H9 (cell line): ENCODE data around the gene HMCN1. TPM values are rescaled to one million over a fixed set of nuclear protein-coding genes. Genes with fewer than 3 reads are reported as not detected.

ENCODE experiments used
- DNase-seq: peaks from one replicate; pipeline ENCODE4 v3.0.0-alpha.2; 2017
- H2AFZ ChIP-seq: one replicate; pipeline ENCODE4 v1.6.1; 2013; ENCODE audit warnings: mild to moderate bottlenecking, low read length, control low read depth, moderate library complexity
- H2AK5ac ChIP-seq: 2 replicates; pipeline ENCODE4 v1.6.1; 2013; ENCODE audit warnings: low read length, control low read depth, mixed read lengths; ENCODE audit not compliant: insufficient read length
- H2BK120ac ChIP-seq: one replicate; pipeline ENCODE4 v1.6.1; 2013; ENCODE audit warnings: low read depth, mild to moderate bottlenecking, low read length, control low read depth, inconsistent platforms; ENCODE audit not compliant: poor library complexity, severe bottlenecking
- H2BK12ac ChIP-seq: 2 replicates; pipeline ENCODE4 v1.6.1; 2013; ENCODE audit warnings: low read length, control low read depth, mixed read lengths, low read depth; ENCODE audit not compliant: insufficient read length
- H2BK15ac ChIP-seq: 2 replicates; pipeline ENCODE4 v1.6.1; 2013; ENCODE audit warnings: low read depth, low read length, control low read depth
- H2BK20ac ChIP-seq: one replicate; pipeline ENCODE4 v1.6.1; 2013; ENCODE audit warnings: low read depth, mild to moderate bottlenecking, low read length, control low read depth, inconsistent platforms; ENCODE audit not compliant: poor library complexity, severe bottlenecking
- H2BK5ac ChIP-seq: 2 replicates; pipeline ENCODE4 v1.6.1; 2013; ENCODE audit warnings: low read length, control low read depth, mixed read lengths; ENCODE audit not compliant: insufficient read length
- H3K14ac ChIP-seq: 2 replicates; pipeline ENCODE4 v1.6.1; 2013; ENCODE audit warnings: low read length, control low read depth; ENCODE audit not compliant: insufficient read depth
- H3K18ac ChIP-seq: 2 replicates; pipeline ENCODE4 v1.6.1; 2013; ENCODE audit warnings: low read depth, mild to moderate bottlenecking, mixed read lengths, low read length, control low read depth; ENCODE audit not compliant: insufficient read length
- H3K23ac ChIP-seq: 2 replicates; pipeline ENCODE4 v1.6.1; 2013; ENCODE audit warnings: low read length, control low read depth, mixed read lengths, low read depth; ENCODE audit not compliant: insufficient read length
- H3K23me2 ChIP-seq: 2 replicates; pipeline ENCODE4 v1.6.1; 2013; ENCODE audit warnings: low read depth, mild to moderate bottlenecking, mixed read lengths, low read length, control low read depth; ENCODE audit not compliant: insufficient read length, poor library complexity, severe bottlenecking
- H3K27ac ChIP-seq: 2 replicates; pipeline ENCODE4 v1.5.1; 2013; ENCODE audit warnings: low read length, control low read depth, mixed read lengths, low read depth; ENCODE audit not compliant: insufficient read length
- H3K27me3 ChIP-seq: 2 replicates; pipeline ENCODE4 v1.6.1; 2013; ENCODE audit warnings: low read length, control low read depth, inconsistent platforms; ENCODE audit not compliant: insufficient read depth
- H3K4ac ChIP-seq: 2 replicates; pipeline ENCODE4 v1.6.1; 2013; ENCODE audit warnings: low read depth, mild to moderate bottlenecking, control low read depth, inconsistent platforms, low read length, moderate library complexity
- H3K4me1 ChIP-seq: 2 replicates; pipeline ENCODE4 v1.6.1; 2013; ENCODE audit warnings: low read length, control low read depth, inconsistent platforms; ENCODE audit not compliant: insufficient read depth
- H3K4me2 ChIP-seq: 2 replicates; pipeline ENCODE4 v1.6.1; 2013; ENCODE audit warnings: low read length, control low read depth, mixed read lengths; ENCODE audit not compliant: insufficient read length, insufficient read depth
- H3K56ac ChIP-seq: 2 replicates; pipeline ENCODE4 v1.6.1; 2013; ENCODE audit warnings: low read depth, mild to moderate bottlenecking, mixed read lengths, low read length, control low read depth; ENCODE audit not compliant: insufficient read length
- H3K79me1 ChIP-seq: 2 replicates; pipeline ENCODE4 v1.6.1; 2013; ENCODE audit warnings: low read depth, mild to moderate bottlenecking, moderate library complexity, low read length, control low read depth, inconsistent platforms; ENCODE audit not compliant: insufficient read depth, poor library complexity, severe bottlenecking
- H3K79me2 ChIP-seq: 2 replicates; pipeline ENCODE4 v1.6.1; 2013; ENCODE audit warnings: low read length, control low read depth, inconsistent platforms; ENCODE audit not compliant: insufficient read depth
- H3K9ac ChIP-seq: 2 replicates; pipeline ENCODE4 v1.6.1; 2013; ENCODE audit warnings: low read length, control low read depth, mixed read lengths; ENCODE audit not compliant: insufficient read length; ENCODE audit errors: extremely low read depth
- H3K9me3 ChIP-seq: one replicate; pipeline ENCODE4 v1.6.1; 2013; ENCODE audit warnings: low read depth, low read length, inconsistent platforms; ENCODE audit not compliant: control insufficient read depth
- H3T11ph ChIP-seq: one replicate; pipeline ENCODE4 v1.6.1; 2013; ENCODE audit warnings: mild to moderate bottlenecking, low read length, control low read depth, inconsistent platforms
- H4K20me1 ChIP-seq: one replicate; pipeline ENCODE4 v1.6.1; 2013; ENCODE audit not compliant: control insufficient read depth, insufficient read length, insufficient read depth
- H4K5ac ChIP-seq: 2 replicates; pipeline ENCODE4 v1.6.1; 2013; ENCODE audit warnings: low read depth, mild to moderate bottlenecking, mixed read lengths, low read length, control low read depth; ENCODE audit not compliant: insufficient read length
- H4K8ac ChIP-seq: replicated peaks from 2 replicates; pipeline ENCODE4 v1.6.1; 2013; ENCODE audit warnings: low read length, control low read depth, mixed read lengths, low read depth; ENCODE audit not compliant: insufficient read length
- H4K91ac ChIP-seq: 2 replicates; pipeline ENCODE4 v1.6.1; 2013; ENCODE audit warnings: low read depth, mild to moderate bottlenecking, moderate library complexity, mixed read lengths, low read length, control low read depth; ENCODE audit not compliant: insufficient read length
- H3K27ac Mint-ChIP-seq, 3 experiments: 2 replicates in 2 of 3; 3 replicates in 1 of 3; pipeline ENCODE4 v1.8.0; 2020 to 2021; ENCODE audit warnings: mixed read lengths in 3 of 3, mild to moderate bottlenecking in 1 of 3, moderate library complexity in 1 of 3
- H3K27me3 Mint-ChIP-seq: 2 replicates; pipeline ENCODE4 v1.8.0; 2021; ENCODE audit warnings: low read depth, mild to moderate bottlenecking, moderate library complexity, mixed read lengths
- H3K36me3 Mint-ChIP-seq, 3 experiments: 2 replicates in 2 of 3; 3 replicates in 1 of 3; pipeline ENCODE4 v1.8.0; 2020 to 2021; ENCODE audit warnings: low read depth in 3 of 3, mixed read lengths in 3 of 3; ENCODE audit not compliant: insufficient read depth in 1 of 3
- H3K4me1 Mint-ChIP-seq, 2 experiments: 2 replicates each; pipeline ENCODE4 v1.8.0; 2020; ENCODE audit warnings: mixed read lengths in 2 of 2
- H3K4me3 Mint-ChIP-seq, 2 experiments: 2 replicates in 1 of 2; 3 replicates in 1 of 2; pipeline ENCODE4 v1.8.0; 2020 to 2021; ENCODE audit warnings: mild to moderate bottlenecking in 2 of 2, mixed read lengths in 2 of 2, moderate library complexity in 1 of 2
- H3K9me3 Mint-ChIP-seq, 2 experiments: 2 replicates in 1 of 2; 3 replicates in 1 of 2; pipeline ENCODE4 v1.8.0; 2020; ENCODE audit warnings: mild to moderate bottlenecking in 2 of 2, mixed read lengths in 2 of 2, moderate library complexity in 1 of 2
- WGBS: extraction: QIAGEN DNeasy Blood & Tissue Kit; methylation state at CpG from one replicate; pipeline ENCODE4 v1.1.7; 2013; ENCODE audit warnings: missing lambda C conversion rate, low lambda C conversion rate, mixed read lengths; ENCODE audit not compliant: insufficient read length; ENCODE audit errors: extremely low coverage; 5-methylcytosine and 5-hydroxymethylcytosine counted together
- total RNA-seq: library from RNA; stranded (reverse); gene quantifications from 2 replicates; pipeline ENCODE4 v1.2.1, GENCODE V29; 2021
- TF ChIP-seq, protein P1 (sequence below): fragments of 200-600 bp; sonication (generic); conservative IDR thresholded peaks from 3 replicates; pipeline ENCODE4 v1.8.0; 2021; ENCODE audit warnings: antibody characterized with exemption, mild to moderate bottlenecking

Gene HMCN1
- total RNA-seq, 1 experiment from 2014 or later = 3.3 TPM

DNA sequence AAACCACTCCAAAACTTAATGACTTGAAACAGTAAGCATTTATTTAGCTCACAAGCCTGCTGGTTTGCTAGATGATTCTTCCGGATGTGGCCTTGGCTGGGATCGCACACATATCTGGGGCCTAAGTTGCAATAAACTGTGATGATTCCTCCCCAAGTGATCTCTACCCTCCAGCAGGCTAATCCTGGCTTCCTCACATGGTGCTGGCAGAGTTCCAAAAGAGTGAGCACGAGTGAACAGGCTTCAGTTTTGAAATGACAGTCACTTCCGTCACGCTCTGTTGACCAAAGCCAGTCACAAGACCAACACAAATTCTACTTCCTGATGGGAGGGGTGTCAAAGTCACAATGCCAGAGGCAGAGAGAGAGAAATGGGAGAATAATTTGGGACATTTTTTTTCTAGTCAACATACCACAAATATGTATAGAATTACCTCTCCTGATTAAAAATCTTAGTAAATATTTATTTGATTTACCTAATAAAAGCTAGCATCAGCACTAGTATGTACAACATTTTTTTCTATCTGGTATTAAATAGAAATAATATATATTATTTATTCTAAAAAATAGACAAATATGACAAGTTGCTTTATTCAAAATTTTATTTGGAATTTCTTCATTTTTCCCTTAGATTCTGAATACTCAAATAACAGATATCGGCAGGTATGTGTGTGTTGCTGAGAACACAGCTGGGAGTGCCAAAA lies 348.2 kb downstream of the HMCN1 start:
- H2BK120ac ChIP-seq = no peak overlapping the region
- H3K4me1 ChIP-seq = no peaks in the 10 kb centered on the region
- H3K9ac ChIP-seq = no peak overlapping the region
- no CpG with 5 or more reads among the region's 6 CpGs for WGBS
- no peak overlapping the region for H2AK5ac ChIP-seq
- no peak overlapping the region for H2BK15ac ChIP-seq
- DNase-seq = no peak
- H3K27me3 ChIP-seq = no peaks in the 10 kb centered on the region
- H3T11ph ChIP-seq = no peak overlapping the region
- H2BK5ac ChIP-seq = no peak overlapping the region
- Mint-ChIP-seq H3K9me3 (no peaks in the 10 kb centered on the region), H3K27ac (peak overlapping the region in 2 of 3 experiments; percentile 6 to 88; a peak in 3 of 7 replicates), H3K36me3 (no peaks in the 10 kb centered on the region), H3K27me3 (no peaks in the 10 kb centered on the region), H3K4me1 (no peaks in the 10 kb centered on the region), H3K4me3 (no peak overlapping the region)
- H3K79me1 ChIP-seq = no peaks in the 10 kb centered on the region
- no peak overlapping the region for H3K4ac ChIP-seq
- H4K20me1 ChIP-seq = no peaks in the 10 kb centered on the region
- H2BK12ac ChIP-seq = no peak overlapping the region
- no peak overlapping the region for H2BK20ac ChIP-seq
- no peaks in the 10 kb centered on the region for H3K23me2 ChIP-seq
- no peak overlapping the region for H3K4me2 ChIP-seq
- H4K8ac ChIP-seq = no peak overlapping the region
- H4K5ac ChIP-seq = no peak overlapping the region
- H3K56ac ChIP-seq = no peak overlapping the region
- TF ChIP-seq, protein P1, sequence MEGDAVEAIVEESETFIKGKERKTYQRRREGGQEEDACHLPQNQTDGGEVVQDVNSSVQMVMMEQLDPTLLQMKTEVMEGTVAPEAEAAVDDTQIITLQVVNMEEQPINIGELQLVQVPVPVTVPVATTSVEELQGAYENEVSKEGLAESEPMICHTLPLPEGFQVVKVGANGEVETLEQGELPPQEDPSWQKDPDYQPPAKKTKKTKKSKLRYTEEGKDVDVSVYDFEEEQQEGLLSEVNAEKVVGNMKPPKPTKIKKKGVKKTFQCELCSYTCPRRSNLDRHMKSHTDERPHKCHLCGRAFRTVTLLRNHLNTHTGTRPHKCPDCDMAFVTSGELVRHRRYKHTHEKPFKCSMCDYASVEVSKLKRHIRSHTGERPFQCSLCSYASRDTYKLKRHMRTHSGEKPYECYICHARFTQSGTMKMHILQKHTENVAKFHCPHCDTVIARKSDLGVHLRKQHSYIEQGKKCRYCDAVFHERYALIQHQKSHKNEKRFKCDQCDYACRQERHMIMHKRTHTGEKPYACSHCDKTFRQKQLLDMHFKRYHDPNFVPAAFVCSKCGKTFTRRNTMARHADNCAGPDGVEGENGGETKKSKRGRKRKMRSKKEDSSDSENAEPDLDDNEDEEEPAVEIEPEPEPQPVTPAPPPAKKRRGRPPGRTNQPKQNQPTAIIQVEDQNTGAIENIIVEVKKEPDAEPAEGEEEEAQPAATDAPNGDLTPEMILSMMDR = no peak
- no peak overlapping the region for H2AFZ ChIP-seq
- no peaks in the 10 kb centered on the region for H3K79me2 ChIP-seq
- H4K91ac ChIP-seq = no peak overlapping the region
- no peak overlapping the region for H3K27ac ChIP-seq
- no peak overlapping the region for H3K18ac ChIP-seq
- no peak overlapping the region for H3K14ac ChIP-seq
- H3K23ac ChIP-seq = no peak overlapping the region
- no peaks in the 10 kb centered on the region for H3K9me3 ChIP-seq
